HCT116 (cell line): ENCODE data around the gene HDAC10. TPM values are rescaled to one million over a fixed set of nuclear protein-coding genes. Genes with fewer than 3 reads are reported as not detected.
"Not testable (repeated sequence)": the region's sequence is repeated elsewhere in the genome, so short reads cannot be mapped to it uniquely, and the experiment has no call there.

ENCODE experiments used
- ATAC-seq: fragments of 200-7000 bp; cut with Tn5 transposase; 2 replicates; pipeline ENCODE4 v1.9.1; 2020; ENCODE audit warnings: mild to moderate bottlenecking, moderate library complexity
- BruUV-seq: library from RNA; stranded (reverse); fragments of 400-500 nt; replicated peaks from 2 replicates; lab custom pipeline; 2021; lab: Mats Ljungman, UMichigan
- CTCF ChIA-PET: fragments of 300-600 bp; sonication (Branson Sonifier 250); formaldehyde crosslinking; loops from one replicate; lab custom pipeline; 2021; ENCODE audit warnings: antibody characterized with exemption; lab: Charles Lee
- POLR2A ChIA-PET: fragments of 300-600, 350-600 bp; sonication (Branson Sonifier 250); formaldehyde crosslinking; loops from one replicate; lab custom pipeline; 2021; ENCODE audit warnings: antibody characterized with exemption; lab: Charles Lee
- RAD21 ChIA-PET, 2 experiments: fragments of 300-600 bp; sonication (Branson Sonifier 250); formaldehyde crosslinking; loops; one replicate each; lab custom pipeline; 2023; ENCODE audit warnings: low total read pairs in 2 of 2; ENCODE audit not compliant: uncharacterized antibody in 2 of 2, unreplicated experiment in 2 of 2, low non-redundant PET in 1 of 2; lab: Charles Lee
- DNase-seq: peaks from one replicate; pipeline ENCODE4 v3.0.0-alpha.2; 2010; ENCODE audit warnings: low read depth, low spot score
- H2AFZ ChIP-seq: fragments of 200-600 bp; shearing (Covaris generic), sonication (generic); 2 replicates; pipeline ENCODE4 v1.6.1; 2017; ENCODE audit warnings: low read depth, mixed run types, mixed read lengths, antibody characterized with exemption, low read length; ENCODE audit not compliant: poor library complexity, severe bottlenecking
- H3K27ac ChIP-seq: 2 replicates; pipeline ENCODE4 v1.5.1; 2012; ENCODE audit warnings: low read depth, low read length
- H3K27me3 ChIP-seq: fragments of 200-600 bp; sonication (generic); 2 replicates; pipeline ENCODE4 v1.6.1; 2016; ENCODE audit warnings: mixed run types, low read length, mixed read lengths; ENCODE audit not compliant: insufficient read depth
- H3K36me3 ChIP-seq, 2 experiments: fragments of 200-500 bp in 1 of 2; fragments of 200-600 bp in 1 of 2; sonication (Bioruptor generic) in 1 of 2; sonication (generic) in 1 of 2; 2 replicates each; pipeline versions ENCODE4 v1.5.1 to v1.6.1; 2014 to 2016; ENCODE audit warnings: low read length in 2 of 2, inconsistent platforms in 1 of 2, mixed read lengths in 1 of 2, mixed run types in 1 of 2; ENCODE audit not compliant: insufficient read depth in 2 of 2, control insufficient read depth in 1 of 2
- H3K4me1 ChIP-seq, 2 experiments: fragments of 200-600 bp in 1 of 2; sonication (generic) in 1 of 2; 2 replicates each; pipeline versions ENCODE4 v1.5.1 to v1.6.1; 2012 to 2017; ENCODE audit warnings: low read length in 2 of 2, inconsistent platforms in 1 of 2, mild to moderate bottlenecking in 1 of 2, mixed read lengths in 1 of 2, mixed run types in 1 of 2, moderate library complexity in 1 of 2; ENCODE audit not compliant: insufficient read depth in 2 of 2, control insufficient read depth in 1 of 2
- H3K4me2 ChIP-seq: fragments of 200-600 bp; sonication (generic); 2 replicates; pipeline ENCODE4 v1.6.1; 2017; ENCODE audit warnings: mixed run types, low read length, mixed read lengths
- H3K4me3 ChIP-seq, 2 experiments: fragments of 200-600 bp in 1 of 2; sonication (generic) in 1 of 2; replicated peaks in 1 of 2; 2 replicates each; pipeline ENCODE4 v1.5.1; 2011 to 2016; ENCODE audit warnings: low read length in 2 of 2, control low read depth in 1 of 2, low read depth in 1 of 2, mild to moderate bottlenecking in 1 of 2, mixed read lengths in 1 of 2, mixed run types in 1 of 2
- H3K79me2 ChIP-seq: fragments of 200-600 bp; sonication (generic); 2 replicates; pipeline ENCODE4 v1.6.1; 2017; ENCODE audit warnings: mild to moderate bottlenecking, mixed run types, low read length, moderate library complexity, mixed read lengths; ENCODE audit not compliant: insufficient read depth
- H3K9ac ChIP-seq: fragments of 200-600 bp; sonication (generic); 2 replicates; pipeline ENCODE4 v1.6.1; 2016; ENCODE audit warnings: low read length, mixed read lengths
- H3K9me2 ChIP-seq: fragments of 200-600 bp; sonication (generic), shearing (Covaris generic); 2 replicates; pipeline ENCODE4 v1.6.1; 2017; ENCODE audit warnings: mixed run types, mild to moderate bottlenecking, moderate library complexity; ENCODE audit not compliant: insufficient read depth
- H3K9me3 ChIP-seq, 2 experiments: fragments of 200-500 bp in 1 of 2; fragments of 200-600 bp in 1 of 2; sonication (Bioruptor generic) in 1 of 2; sonication (generic) in 1 of 2; 2 replicates each; pipeline ENCODE4 v1.6.1; 2014 to 2017; ENCODE audit warnings: low read length in 2 of 2, mixed read lengths in 2 of 2, inconsistent platforms in 1 of 2, low read depth in 1 of 2, mild to moderate bottlenecking in 1 of 2, mixed run types in 1 of 2, moderate library complexity in 1 of 2; ENCODE audit not compliant: control insufficient read depth in 1 of 2, insufficient read depth in 1 of 2
- H4K20me1 ChIP-seq: fragments of 200-600 bp; sonication (generic), shearing (Covaris generic); 2 replicates; pipeline ENCODE4 v1.6.1; 2017; ENCODE audit warnings: mixed run types, mild to moderate bottlenecking, moderate library complexity; ENCODE audit not compliant: insufficient read depth
- RAD21 ChIP-seq: IDR thresholded peaks from 2 replicates; pipeline ENCODE4 v1.6.1; 2012; ENCODE audit warnings: low read depth, mild to moderate bottlenecking
- TCF7L2 ChIP-seq: IDR thresholded peaks from 2 replicates; pipeline ENCODE4 v1.7.0; 2011; ENCODE audit warnings: borderline replicate concordance, inconsistent platforms; ENCODE audit not compliant: insufficient read depth, insufficient read length; ENCODE audit errors: extremely low read depth
- YY1 ChIP-seq: IDR thresholded peaks from 2 replicates; pipeline ENCODE4 v1.6.1; 2011; ENCODE audit warnings: low read length, low read depth, moderate library complexity, mild to moderate bottlenecking; ENCODE audit not compliant: insufficient replicate concordance; ENCODE audit errors: extremely low read depth
- intact Hi-C: fragments of 100-400 bp; cut with micrococcal nuclease; formaldehyde crosslinking; loops from 2 replicates; pipeline ENCODE4 v1.10.0; 2022
- total RNA-seq: library from RNA; stranded (reverse); gene quantifications from one replicate; pipeline ENCODE4 v1.2.1, GENCODE V29; 2021; ENCODE audit not compliant: unreplicated experiment
- TF ChIP-seq, protein P1 (sequence below), 3 experiments: fragments of 200-600 bp in 1 of 3; sonication (generic) in 1 of 3; IDR thresholded peaks in 2 of 3; conservative IDR thresholded peaks in 1 of 3; 2 replicates each; pipeline ENCODE4 v1.5.1; 2012 to 2017; ENCODE audit warnings: low read depth in 2 of 3, low read length in 2 of 3, antibody characterized with exemption in 1 of 3, borderline replicate concordance in 1 of 3, control low read depth in 1 of 3, mild to moderate bottlenecking in 1 of 3, mixed read lengths in 1 of 3, mixed run types in 1 of 3, moderate library complexity in 1 of 3; ENCODE audit not compliant: insufficient read depth in 1 of 3

The HDAC10 gene
- total RNA-seq, 1 experiment from 2014 or later, result 67.5 TPM

DNA sequence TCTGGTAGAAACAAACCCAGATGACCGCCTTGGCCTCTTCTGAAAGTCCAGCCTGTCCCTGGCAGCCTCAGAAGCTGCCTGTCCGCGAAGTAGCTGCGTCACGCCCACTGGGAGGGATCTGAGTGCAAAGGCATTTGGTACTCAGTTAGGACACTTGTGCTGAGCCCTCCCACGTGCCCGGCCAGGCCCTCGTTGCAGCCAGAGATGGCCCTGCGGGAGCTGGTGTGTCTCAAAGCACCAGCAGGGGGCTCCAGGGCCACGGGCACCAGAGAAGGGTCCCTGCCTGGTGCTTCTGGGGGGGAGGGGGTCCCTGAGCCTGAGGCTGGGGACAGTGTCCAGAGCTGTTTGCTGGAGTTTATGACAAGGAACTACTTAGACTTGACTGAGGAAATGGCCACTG lies 44.5 kb downstream of the HDAC10 start:
- peak overlapping the region; percentile 9; the same call in 1 of the 2 replicates for H3K4me2 ChIP-seq
- H3K9me2 ChIP-seq, result no peaks in the 10 kb centered on the region
- ATAC-seq (peak; percentile 73), DNase-seq (no peak)
- ChIA-PET RAD21 (no interaction called here), POLR2A (no interaction called here), CTCF (interaction anchor here (0.9 kb wide), 1 partner anchor 146 kb away, joined by 3 read pairs; no protein-coding TSS in a partner anchor)
- peaks cover 4 to 23% of the 10 kb centered on the region in 2 experiments for H3K4me1 ChIP-seq
- no peaks in the 10 kb centered on the region for H3K27me3 ChIP-seq
- H2AFZ ChIP-seq, result no peak overlapping the region
- peaks cover 0 to 8% of the 10 kb centered on the region in 2 experiments; a peak in 1 of 4 replicates for H3K9me3 ChIP-seq
- no peaks in the 10 kb centered on the region for H4K20me1 ChIP-seq
- TF ChIP-seq, protein P1, sequence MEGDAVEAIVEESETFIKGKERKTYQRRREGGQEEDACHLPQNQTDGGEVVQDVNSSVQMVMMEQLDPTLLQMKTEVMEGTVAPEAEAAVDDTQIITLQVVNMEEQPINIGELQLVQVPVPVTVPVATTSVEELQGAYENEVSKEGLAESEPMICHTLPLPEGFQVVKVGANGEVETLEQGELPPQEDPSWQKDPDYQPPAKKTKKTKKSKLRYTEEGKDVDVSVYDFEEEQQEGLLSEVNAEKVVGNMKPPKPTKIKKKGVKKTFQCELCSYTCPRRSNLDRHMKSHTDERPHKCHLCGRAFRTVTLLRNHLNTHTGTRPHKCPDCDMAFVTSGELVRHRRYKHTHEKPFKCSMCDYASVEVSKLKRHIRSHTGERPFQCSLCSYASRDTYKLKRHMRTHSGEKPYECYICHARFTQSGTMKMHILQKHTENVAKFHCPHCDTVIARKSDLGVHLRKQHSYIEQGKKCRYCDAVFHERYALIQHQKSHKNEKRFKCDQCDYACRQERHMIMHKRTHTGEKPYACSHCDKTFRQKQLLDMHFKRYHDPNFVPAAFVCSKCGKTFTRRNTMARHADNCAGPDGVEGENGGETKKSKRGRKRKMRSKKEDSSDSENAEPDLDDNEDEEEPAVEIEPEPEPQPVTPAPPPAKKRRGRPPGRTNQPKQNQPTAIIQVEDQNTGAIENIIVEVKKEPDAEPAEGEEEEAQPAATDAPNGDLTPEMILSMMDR (IDR thresholded peaks at IDR 0.05 in 2 of 3, conservative IDR thresholded peaks at IDR 0.05 in 1 of 3; ENCODE audit: borderline replicate concordance in 1 of 3, insufficient read depth in 1 of 3, low read depth in 2 of 3, low read length in 2 of 3), result peak in 2 of 3 experiments; percentile 64 to 71; a peak in 5 of 6 replicates
- no peak for TF ChIP-seq RAD21
- BruUV-seq, result no TSS peak
- intact Hi-C loops, result loop anchor here (10.0 kb wide), 1 partner anchor 272 kb away; no protein-coding TSS in a partner anchor
- no peak overlapping the region for H3K4me3 ChIP-seq
- H3K79me2 ChIP-seq, result peaks cover 8% of the 10 kb centered on the region
- peak overlapping the region; percentile 8; the same call in 1 of the 2 replicates for H3K27ac ChIP-seq
- peaks cover 6% of the 10 kb centered on the region in 2 experiments; a peak in 3 of 4 replicates for H3K36me3 ChIP-seq
- H3K9ac ChIP-seq, result no peak overlapping the region

GRCh38 chr22:50205781-50206569 lies 45.1 kb downstream of the HDAC10 start:
- CTCF ChIA-PET, result interaction anchor here (0.9 kb wide), 1 partner anchor 147 kb away, joined by 3 read pairs; no protein-coding TSS in a partner anchor
- no peaks in the 10 kb centered on the region for H4K20me1 ChIP-seq
- H3K36me3 ChIP-seq, result peaks cover 5 to 6% of the 10 kb centered on the region in 2 experiments; a peak in 3 of 4 replicates
- H3K4me1 ChIP-seq, result peaks cover 4 to 26% of the 10 kb centered on the region in 2 experiments
- no peak overlapping the region for H2AFZ ChIP-seq
- H3K9me3 ChIP-seq, result peaks cover 0 to 8% of the 10 kb centered on the region in 2 experiments; a peak in 1 of 4 replicates
- H3K27ac ChIP-seq, result peak overlapping the region; percentile 8; the same call in 1 of the 2 replicates
- RAD21 ChIA-PET, result no interaction called here
- H3K9me2 ChIP-seq, result no peaks in the 10 kb centered on the region
- no peak overlapping the region for H3K9ac ChIP-seq
- no peak overlapping the region for H3K4me3 ChIP-seq
- DNase-seq (no peak), ATAC-seq (no peak)
- TF ChIP-seq YY1, result no peak
- TF ChIP-seq TCF7L2, result no peak
- POLR2A ChIA-PET, result no interaction called here
- no peak overlapping the region for H3K4me2 ChIP-seq
- BruUV-seq, result no TSS peak
- intact Hi-C loops, result loop anchor here (10.0 kb wide), 1 partner anchor 271 kb away; no protein-coding TSS in a partner anchor
- H3K27me3 ChIP-seq, result no peaks in the 10 kb centered on the region
- peaks cover 10% of the 10 kb centered on the region for H3K79me2 ChIP-seq

DNA sequence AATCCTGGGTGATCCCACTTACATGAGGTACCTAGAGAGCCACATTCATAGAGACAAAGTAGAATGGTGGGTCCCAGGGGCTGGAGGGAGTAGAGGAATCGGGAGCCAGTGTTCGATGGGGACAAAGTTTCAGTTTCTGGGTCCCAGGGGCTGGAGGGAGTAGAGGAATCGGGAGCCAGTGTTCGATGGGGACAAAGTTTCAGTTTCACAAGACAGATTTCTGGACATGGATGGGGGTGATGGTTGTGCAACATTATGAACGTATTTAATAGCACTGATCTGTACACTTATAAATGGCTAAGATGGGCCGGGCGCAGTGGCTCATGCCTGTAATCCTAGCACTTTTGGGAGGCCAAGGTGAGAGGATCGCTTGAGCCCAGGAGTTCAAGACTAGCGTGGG lies 46.1 kb downstream of the HDAC10 start:
- H3K9me3 ChIP-seq, H3K36me3 ChIP-seq, BruUV-seq, H3K27ac ChIP-seq, H3K4me2 ChIP-seq, RAD21 ChIA-PET, CTCF ChIA-PET, H3K79me2 ChIP-seq, H3K4me3 ChIP-seq, H4K20me1 ChIP-seq, H2AFZ ChIP-seq, H3K27me3 ChIP-seq, H3K9ac ChIP-seq, POLR2A ChIA-PET, ATAC-seq, DNase-seq, H3K9me2 ChIP-seq: not testable (repeated sequence)
- intact Hi-C loops, result loop anchor here (10.0 kb wide), 1 partner anchor 270 kb away; no protein-coding TSS in a partner anchor
- H3K4me1 ChIP-seq, result peaks cover 6 to 29% of the 10 kb centered on the region in 2 experiments
